C4-2B (cell line): ENCODE results near the gene IFT80.

Experiments
- ZFX ChIP-seq: fragments of 450-650 bp; IDR thresholded peaks from 2 replicates; pipeline ENCODE4 v1.6.1; 2017
- TF ChIP-seq, protein P1 (sequence below): fragments of 450-650 bp; conservative IDR thresholded peaks from 2 replicates; pipeline ENCODE4 v1.5.1; 2017; ENCODE audit warnings: mild to moderate bottlenecking

DNA sequence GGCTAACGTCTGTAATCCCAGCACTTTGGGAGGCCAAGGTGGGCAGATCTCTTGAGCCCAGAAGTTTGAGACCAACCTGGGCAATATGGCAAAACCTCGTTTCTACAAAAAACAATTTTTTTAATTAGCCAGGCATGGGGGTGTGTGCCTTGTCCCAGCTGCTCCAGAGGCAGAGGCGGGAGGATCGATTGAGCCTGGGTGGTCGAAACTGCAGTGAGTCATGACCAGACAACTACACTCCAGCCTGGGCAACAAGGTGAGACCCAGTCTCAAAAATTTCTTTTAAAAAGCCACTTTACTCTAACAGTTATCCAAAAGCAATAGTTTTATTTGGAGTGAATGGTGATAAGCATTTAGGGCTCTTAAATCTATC is 38.0 kb upstream of the IFT80 start:
- TF ChIP-seq, protein P1, sequence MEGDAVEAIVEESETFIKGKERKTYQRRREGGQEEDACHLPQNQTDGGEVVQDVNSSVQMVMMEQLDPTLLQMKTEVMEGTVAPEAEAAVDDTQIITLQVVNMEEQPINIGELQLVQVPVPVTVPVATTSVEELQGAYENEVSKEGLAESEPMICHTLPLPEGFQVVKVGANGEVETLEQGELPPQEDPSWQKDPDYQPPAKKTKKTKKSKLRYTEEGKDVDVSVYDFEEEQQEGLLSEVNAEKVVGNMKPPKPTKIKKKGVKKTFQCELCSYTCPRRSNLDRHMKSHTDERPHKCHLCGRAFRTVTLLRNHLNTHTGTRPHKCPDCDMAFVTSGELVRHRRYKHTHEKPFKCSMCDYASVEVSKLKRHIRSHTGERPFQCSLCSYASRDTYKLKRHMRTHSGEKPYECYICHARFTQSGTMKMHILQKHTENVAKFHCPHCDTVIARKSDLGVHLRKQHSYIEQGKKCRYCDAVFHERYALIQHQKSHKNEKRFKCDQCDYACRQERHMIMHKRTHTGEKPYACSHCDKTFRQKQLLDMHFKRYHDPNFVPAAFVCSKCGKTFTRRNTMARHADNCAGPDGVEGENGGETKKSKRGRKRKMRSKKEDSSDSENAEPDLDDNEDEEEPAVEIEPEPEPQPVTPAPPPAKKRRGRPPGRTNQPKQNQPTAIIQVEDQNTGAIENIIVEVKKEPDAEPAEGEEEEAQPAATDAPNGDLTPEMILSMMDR = no peak
- no peak for TF ChIP-seq ZFX
